Colonic mucosa (tissue), 4 donors: ENCODE data around the gene TLL1. TPM values are rescaled to one million over a fixed set of nuclear protein-coding genes. Genes with fewer than 3 reads are reported as not detected.

Source experiments
- DNase-seq: peaks from one replicate; pipeline ENCODE4 v3.0.0-alpha.2; 2020
- H3K27ac ChIP-seq: fragments of 200-600 bp; one replicate; pipeline ENCODE4 v1.8.0; 2021
- H3K27me3 ChIP-seq: fragments of 200-600 bp; one replicate; pipeline ENCODE4 v1.8.0; 2021
- H3K36me3 ChIP-seq: fragments of 200-600 bp; one replicate; pipeline ENCODE4 v1.8.0; 2021
- H3K4me1 ChIP-seq: fragments of 200-600 bp; one replicate; pipeline ENCODE4 v1.8.0; 2021; ENCODE audit warnings: mild to moderate bottlenecking
- H3K4me3 ChIP-seq: fragments of 200-600 bp; one replicate; pipeline ENCODE4 v1.8.0; 2021
- H3K9ac ChIP-seq, 2 donors: one replicate each; pipeline ENCODE4 v1.7.0; 2013; ENCODE audit warnings: control low read depth in 2 of 2, low read depth in 2 of 2, low read length in 2 of 2
- H3K9me3 ChIP-seq: fragments of 200-600 bp; one replicate; pipeline ENCODE4 v1.8.0; 2021
- intact Hi-C: fragments of 100-400 bp; cut with DNase I; formaldehyde crosslinking; loops from one replicate; pipeline ENCODE4 v1.14.1; 2022
- total RNA-seq, 2 donors: library from RNA; stranded (reverse); fragmentation: NEBNext Ultra II Directional in 1 of 2; extraction: Animal tissue kit (Norgen Biotek cat#: 25700) in 1 of 2; gene quantifications; one replicate each; pipeline ENCODE4 v1.2.1, GENCODE V29; 2021
- TF ChIP-seq, protein P1 (sequence below): fragments of 200-600 bp; IDR thresholded peaks from one replicate; pipeline ENCODE4 v1.8.0; 2022; ENCODE audit warnings: antibody characterized with exemption, mild to moderate bottlenecking
- donor health status: healthy.
- donor health status: DM: no; HTN: no; CAD: no.
- donor health status: DM: no; HTN: no; CAD: no.

The TLL1 gene
- total RNA-seq, 2 donors from 2014 or later, result 2.4 to 3.4 TPM

GRCh38 chr4:165986956-165987698, 114.1 kb downstream of the TLL1 start:
- DNase-seq, result no peak
- Histone ChIP-seq H3K9ac (no peak overlapping the region), H3K4me3 (no peak overlapping the region), H3K27me3 (no peaks in the 10 kb centered on the region), H3K9me3 (no peaks in the 10 kb centered on the region), H3K4me1 (no peaks in the 10 kb centered on the region), H3K36me3 (no peaks in the 10 kb centered on the region), H3K27ac (no peak overlapping the region)
- intact Hi-C loops, result no loop called here
- TF ChIP-seq, protein P1, sequence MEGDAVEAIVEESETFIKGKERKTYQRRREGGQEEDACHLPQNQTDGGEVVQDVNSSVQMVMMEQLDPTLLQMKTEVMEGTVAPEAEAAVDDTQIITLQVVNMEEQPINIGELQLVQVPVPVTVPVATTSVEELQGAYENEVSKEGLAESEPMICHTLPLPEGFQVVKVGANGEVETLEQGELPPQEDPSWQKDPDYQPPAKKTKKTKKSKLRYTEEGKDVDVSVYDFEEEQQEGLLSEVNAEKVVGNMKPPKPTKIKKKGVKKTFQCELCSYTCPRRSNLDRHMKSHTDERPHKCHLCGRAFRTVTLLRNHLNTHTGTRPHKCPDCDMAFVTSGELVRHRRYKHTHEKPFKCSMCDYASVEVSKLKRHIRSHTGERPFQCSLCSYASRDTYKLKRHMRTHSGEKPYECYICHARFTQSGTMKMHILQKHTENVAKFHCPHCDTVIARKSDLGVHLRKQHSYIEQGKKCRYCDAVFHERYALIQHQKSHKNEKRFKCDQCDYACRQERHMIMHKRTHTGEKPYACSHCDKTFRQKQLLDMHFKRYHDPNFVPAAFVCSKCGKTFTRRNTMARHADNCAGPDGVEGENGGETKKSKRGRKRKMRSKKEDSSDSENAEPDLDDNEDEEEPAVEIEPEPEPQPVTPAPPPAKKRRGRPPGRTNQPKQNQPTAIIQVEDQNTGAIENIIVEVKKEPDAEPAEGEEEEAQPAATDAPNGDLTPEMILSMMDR, result no peak

DNA sequence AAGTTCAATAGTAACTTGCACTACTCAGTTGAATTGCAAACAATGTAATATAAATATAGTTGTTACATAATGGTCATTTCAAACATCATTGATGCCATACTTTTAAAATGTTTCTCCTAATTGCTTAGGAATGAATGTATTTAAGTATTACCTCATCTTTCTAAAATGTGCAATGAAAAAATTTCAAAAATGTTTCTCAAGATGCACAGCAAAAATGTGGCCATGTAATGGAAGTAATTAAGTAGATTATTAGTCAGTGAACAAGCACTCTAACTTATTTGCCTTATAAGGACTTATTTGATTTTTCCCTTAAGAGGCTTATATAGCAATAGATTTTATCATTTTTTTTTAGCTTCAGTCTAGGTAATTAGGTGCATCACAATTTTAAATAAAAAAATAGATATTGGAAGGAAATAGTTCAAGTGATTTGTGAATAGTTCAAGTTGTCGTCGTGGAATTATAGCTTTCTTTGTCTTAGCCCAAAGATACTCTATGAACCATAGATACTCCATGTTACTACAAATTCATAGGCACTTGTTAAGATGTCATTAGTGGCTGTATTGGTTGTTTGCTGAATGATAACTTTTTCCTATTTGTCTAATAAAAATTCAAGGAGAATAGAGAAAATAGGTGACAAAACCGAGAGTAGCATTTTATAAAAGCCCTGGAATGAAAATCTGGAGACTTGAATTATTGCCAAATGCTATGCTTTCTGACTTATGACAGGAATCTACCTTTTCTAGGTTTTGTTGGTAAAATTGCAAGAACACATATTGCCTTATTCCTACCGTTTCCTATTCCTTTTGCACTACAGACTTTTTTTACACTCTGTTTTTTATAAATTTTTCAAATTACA, 118.5 kb downstream of the TLL1 start:
- intact Hi-C loops, result no loop called here
- Histone ChIP-seq H3K9me3 (no peaks in the 10 kb centered on the region), H3K9ac (no peak overlapping the region), H3K27ac (no peak overlapping the region), H3K4me3 (no peak overlapping the region), H3K36me3 (no peaks in the 10 kb centered on the region), H3K4me1 (no peaks in the 10 kb centered on the region), H3K27me3 (no peaks in the 10 kb centered on the region)
- DNase-seq, result no peak
- TF ChIP-seq, protein P1, result no peak

DNA sequence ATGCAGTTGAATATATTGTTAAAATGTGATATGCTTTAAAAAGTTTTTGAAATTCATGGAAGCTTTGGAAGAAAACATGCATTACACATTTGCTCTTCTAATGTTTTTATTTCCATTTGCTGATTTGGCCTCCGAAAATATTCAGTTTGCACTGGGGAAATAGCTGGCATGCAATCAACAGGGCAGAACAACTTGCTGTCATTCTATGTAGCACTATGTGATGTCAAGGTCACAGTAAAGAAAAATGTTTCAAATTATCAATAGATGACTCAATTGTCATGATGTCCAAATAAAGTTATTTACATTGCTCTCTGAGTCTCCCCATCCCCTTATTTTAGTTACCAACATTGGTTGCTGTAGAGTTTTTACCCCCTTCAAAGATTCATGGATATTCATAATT, 119.2 kb downstream of the TLL1 start:
- TF ChIP-seq, protein P1, result no peak
- Histone ChIP-seq H3K36me3 (no peaks in the 10 kb centered on the region), H3K9me3 (no peaks in the 10 kb centered on the region), H3K27ac (no peak overlapping the region), H3K4me3 (no peak overlapping the region), H3K4me1 (no peaks in the 10 kb centered on the region), H3K27me3 (no peaks in the 10 kb centered on the region), H3K9ac (no peak overlapping the region)
- no peak for DNase-seq
- intact Hi-C loops, result no loop called here

- no peak overlapping the region for H3K4me3 ChIP-seq
- H3K27me3 ChIP-seq, result no peaks in the 10 kb centered on the region
- intact Hi-C loops, result no loop called here
- no peaks in the 10 kb centered on the region for H3K4me1 ChIP-seq
- no peaks in the 10 kb centered on the region for H3K9me3 ChIP-seq
- DNase-seq, result no peak
- no peak overlapping the region for H3K27ac ChIP-seq
- TF ChIP-seq, protein P1, result no peak
- no peaks in the 10 kb centered on the region for H3K36me3 ChIP-seq
- H3K9ac ChIP-seq, result no peak overlapping the region
Measured at GRCh38 chr4:165994701-165995100, 121.7 kb downstream of the TLL1 start.

- no peak overlapping the region for H3K9ac ChIP-seq
- intact Hi-C loops, result no loop called here
Measured at GRCh38 chr4:166003811-166004210, 130.8 kb downstream of the TLL1 start.

More at GRCh38 chr4:166003811-166004210, 130.8 kb downstream of the TLL1 start:
- Histone ChIP-seq H3K36me3 (no peaks in the 10 kb centered on the region), H3K27ac (no peak overlapping the region), H3K27me3 (no peaks in the 10 kb centered on the region), H3K9me3 (no peaks in the 10 kb centered on the region), H3K4me3 (no peak overlapping the region), H3K4me1 (no peaks in the 10 kb centered on the region)
- no peak for DNase-seq
- TF ChIP-seq, protein P1, result no peak
